ENCODE data around the gene GJD3.
A peak's percentile ranks its signal among the peaks of the same experiment; 100 is the strongest.
"Not testable (repeated sequence)": the region's sequence is repeated elsewhere in the genome, so short reads cannot be mapped to it uniquely, and the experiment has no call there.

Gene GJD3

DNA sequence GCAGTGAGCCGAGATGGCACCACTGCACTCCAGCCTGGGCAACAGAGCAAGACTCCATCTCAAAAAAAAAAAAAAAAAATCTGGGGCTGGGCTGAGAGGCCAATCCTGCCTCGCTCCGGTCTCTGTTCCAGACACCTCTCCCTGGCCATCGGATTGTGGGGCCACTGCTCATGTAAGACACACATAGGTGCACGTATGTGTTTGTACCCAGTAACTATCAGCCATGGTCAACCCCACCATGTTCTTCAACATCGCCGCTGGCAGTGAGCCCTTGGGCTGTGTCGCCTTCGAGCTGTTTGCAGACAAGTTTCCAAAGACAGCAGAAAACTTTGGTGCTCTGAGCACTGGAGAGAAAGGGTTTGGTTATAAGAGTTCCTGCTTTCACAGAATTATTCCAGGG, 3.2 kb upstream of the GJD3 start:
- not testable (repeated sequence) for DNase-seq (ENCODE audit: low spot score)

DNA sequence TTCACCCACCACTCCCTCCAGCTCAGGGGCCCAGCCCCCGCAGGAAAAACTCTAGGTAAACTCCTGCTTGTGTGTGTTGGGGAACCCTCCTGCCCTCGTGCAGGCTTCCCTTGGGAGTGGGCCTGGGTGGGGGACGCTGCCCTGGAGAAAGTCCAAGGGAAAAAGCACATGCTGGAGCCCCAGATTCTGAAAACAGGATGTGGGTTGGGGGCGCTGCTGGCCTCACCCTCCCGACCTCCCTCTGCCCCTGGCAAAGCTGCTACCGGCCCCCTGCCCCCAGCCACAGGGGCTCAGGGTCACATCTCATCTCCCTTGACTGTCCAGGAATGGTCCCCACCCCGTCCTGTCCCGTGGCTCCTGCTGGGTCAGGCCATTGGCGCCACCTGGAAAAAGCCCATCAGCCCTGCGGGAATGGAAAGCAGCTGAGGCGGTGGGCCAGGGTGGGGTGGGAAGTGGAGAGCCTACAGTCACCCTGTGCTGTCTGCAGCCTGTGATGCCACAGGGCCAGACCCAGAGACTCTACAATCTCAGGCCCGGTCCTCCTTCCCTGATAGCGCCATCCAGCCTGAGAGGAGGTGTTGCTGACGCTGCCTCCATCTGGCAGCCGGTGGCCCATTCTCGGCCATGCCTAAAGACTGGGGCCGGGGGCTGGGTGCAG, 2.5 kb upstream of the GJD3 start:
- DNase-seq (ENCODE audit: low spot score): no peak

DNA sequence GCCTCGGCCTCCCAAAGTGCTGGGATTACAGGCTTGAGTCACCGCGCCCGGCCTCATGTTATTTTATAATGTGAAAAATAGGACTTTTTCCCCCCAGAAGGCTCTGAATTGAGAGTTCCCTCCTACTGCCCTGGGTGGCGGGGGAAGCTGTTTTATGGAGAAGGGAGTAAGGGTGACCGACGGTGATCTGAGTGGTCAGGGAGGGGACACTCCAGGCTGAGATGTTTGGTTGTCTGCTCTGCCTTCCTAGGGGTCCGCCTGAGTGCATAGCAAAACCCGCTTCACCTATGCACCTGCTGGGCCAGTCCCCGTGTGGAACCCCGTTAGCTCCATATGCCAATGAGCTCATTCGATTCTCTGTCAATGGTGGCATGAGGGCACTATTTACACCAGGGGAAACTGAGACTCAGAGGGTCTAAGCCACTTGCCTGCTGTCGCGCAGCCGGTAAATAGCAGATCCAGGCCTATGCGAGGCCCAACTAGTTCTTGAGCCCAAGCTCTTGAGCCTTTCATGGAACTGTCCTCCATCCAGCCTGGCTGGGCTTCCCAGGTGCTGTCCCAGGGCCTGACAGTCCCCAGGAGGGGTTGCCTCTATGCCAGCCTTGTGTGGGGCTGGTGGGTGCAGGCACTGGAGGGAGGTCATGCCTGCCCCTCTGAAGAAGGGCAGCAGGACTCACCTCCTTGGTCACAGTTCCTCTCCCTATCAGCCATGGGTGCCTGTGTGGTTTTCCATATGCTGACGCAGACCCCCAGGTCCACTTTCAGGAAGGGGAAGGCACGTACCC, 1.7 kb upstream of the GJD3 start:
- DNase-seq (ENCODE audit: low spot score): no peak

DNA sequence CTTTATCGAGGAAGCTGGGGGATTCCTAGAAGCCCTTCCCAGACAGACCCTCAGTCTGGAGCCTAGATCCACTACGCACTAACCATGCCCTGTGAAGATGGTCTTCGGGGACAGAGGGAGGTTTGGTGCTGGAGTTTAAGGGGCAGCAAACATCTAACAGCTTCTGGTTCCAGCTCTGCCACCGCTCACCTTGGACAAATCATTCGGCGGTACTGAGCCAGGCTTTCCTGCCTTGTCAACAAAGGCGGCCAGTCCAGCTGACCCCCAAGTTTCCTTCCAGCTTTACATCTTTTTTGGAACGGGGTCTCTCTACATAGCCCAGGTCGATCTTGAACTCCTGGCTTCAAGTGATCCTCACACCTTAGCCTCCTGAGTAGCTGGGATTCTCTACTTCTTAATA, 369 bp upstream of the GJD3 start:
- no peak for DNase-seq (ENCODE audit: low spot score)

DNA sequence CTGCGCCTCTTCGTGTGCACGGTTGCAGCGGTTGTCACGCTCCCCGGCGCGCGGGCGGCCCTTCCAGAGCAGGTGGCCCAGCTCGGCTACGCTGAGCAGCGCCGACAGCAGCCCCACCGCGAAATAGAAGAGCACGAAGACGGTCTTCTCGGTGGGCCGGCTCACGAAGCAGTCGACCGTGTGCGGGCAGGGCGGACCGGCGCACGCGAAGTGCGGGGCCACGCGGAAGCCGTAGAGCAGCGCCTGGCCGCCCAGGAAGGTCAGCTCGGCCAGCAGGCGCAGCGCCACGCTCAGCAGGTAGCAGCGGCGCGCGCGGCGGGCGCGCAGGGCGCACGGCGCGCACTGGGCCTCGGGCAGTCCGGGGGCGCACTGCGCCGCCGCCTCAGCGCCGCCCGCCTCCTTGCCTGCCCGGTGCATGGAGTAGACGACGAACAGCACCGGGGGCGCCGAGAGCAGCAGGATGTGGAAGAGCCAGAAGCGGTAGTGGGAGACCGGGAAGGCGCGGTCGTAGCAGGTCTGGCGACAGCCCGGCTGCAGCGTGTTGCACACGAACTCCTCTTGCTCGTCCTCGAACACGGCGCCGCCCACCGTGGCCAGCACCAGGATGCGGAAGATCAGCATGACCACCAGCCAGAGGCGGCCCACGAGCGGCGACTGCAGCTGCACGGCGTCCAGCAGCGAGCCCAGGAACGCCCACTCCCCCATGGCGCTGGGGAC, 1.3 kb downstream of the GJD3 start:
- DNase-seq (ENCODE audit: low spot score): no peak

DNA sequence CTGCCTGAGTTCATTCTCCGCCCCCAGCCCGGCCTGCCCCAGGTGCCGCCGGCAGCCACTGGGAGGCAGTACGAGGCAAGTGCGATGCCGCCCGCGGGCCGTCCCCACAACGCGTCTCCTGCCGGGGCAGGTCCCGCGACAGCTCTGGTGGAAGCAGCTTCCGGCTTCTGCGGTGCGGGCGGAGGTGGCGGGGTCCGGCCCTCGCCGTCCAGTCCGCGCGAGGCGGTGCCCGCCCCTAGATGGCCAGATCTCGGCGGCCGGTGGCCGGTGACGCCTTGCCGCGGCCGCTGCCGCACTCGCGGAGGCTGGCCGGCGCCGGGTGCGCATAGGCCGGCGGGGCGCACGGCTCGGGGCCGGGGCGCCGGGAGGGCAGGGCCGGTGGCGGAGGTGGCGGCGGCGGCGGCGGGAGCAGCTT, 1.8 kb downstream of the GJD3 start:
- DNase-seq (ENCODE audit: low spot score): no peak

DNA sequence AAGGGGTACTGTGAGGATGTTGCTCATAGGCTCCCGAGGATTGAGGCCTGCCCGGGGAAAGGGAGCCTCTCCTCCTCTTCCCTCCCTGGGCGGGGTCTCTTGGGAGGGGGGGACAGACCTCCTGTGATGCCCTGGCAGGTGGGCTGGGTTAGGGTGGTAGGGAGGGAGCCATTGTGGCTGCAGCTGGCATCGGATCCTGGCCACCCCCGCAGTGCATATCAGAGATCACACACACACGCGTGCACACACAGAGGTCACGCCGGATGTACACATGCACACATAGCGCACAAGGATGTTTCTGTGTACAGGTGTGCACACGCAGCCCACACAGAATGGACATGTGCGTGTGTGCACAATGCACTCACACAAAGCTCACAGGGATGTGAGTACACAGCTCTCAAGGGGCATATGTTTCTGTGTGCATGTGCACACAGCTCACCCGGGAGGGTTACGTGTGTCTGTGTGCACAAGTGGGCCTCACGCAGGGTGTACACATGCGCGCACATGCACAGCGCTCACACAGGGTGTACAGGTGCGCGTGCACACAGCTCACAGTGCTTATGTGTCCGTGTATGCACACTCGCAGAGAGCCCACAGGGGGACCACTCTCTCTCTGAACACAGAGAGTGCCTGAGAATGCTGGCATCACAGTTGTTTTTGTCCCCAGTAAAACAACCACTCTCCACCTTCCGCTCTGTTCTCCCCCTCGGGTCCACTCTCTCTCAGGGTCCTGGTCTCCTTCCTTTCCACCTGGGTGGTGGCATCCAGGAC, 2.4 kb downstream of the GJD3 start:
- no peak for DNase-seq (ENCODE audit: low spot score)

DNA sequence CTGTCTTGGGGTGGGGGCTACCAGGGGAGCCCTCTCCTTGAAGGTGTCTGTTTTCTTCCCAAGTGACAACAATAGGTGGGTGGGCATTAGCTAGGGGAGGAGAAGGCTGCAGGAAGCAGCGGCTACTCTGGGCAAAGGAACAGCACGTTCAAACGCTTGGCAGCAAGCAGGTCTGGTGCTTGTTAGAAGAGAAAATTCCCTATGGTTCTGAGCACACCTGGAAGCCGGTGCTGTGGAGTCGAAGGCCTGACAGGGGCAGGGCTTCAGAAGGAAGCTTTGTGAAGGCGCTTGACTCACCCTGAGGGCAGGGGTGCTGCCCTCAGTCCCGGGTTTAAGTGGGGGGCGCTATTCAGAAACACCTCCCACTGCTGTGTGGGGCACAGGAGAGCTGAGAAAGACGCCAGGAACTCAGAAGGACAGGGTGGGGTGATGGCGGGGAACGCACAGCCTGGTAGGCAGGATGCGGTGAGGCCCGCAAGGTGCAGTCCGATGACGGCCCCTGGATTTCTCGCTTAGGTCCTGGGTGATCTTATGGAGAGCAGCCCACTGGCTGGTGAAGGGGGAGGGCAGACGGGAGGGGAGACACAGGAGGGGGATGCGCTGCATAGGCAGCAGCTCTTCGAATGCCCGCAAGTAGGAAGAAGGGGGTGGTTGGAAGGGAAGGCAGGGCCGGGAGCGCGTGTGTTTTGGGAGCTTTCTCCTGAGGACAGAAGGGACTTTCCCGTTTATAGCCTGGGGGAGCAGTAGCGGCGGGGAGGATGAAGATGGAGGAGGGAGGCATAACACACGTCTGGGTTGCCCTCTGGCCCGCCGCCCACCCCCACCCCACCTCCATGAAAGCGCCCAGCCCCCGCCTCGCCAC, 3.2 kb downstream of the GJD3 start:
- no peak for DNase-seq (ENCODE audit: low spot score)

DNA sequence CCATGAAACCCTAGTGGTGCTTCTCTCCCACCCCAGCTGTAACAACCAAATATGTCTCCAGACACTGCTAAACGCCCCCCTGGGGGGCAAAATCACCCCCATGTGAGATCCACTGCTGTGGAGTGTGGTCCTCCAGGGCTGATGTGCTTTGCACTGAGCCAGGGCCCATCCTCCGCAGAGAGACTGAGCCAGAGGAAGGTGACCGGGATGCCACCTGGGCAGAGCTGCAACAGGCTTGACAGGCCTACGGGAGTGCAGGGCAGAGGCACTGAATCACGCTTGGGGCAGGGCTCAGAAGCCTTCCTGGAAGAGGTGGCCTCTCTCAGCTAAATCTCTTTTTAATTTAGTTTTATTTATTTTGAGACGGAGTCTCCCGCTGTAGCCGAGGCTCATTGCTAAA, 4.4 kb downstream of the GJD3 start:
- DNase-seq (ENCODE audit: low spot score): no peak

DNA sequence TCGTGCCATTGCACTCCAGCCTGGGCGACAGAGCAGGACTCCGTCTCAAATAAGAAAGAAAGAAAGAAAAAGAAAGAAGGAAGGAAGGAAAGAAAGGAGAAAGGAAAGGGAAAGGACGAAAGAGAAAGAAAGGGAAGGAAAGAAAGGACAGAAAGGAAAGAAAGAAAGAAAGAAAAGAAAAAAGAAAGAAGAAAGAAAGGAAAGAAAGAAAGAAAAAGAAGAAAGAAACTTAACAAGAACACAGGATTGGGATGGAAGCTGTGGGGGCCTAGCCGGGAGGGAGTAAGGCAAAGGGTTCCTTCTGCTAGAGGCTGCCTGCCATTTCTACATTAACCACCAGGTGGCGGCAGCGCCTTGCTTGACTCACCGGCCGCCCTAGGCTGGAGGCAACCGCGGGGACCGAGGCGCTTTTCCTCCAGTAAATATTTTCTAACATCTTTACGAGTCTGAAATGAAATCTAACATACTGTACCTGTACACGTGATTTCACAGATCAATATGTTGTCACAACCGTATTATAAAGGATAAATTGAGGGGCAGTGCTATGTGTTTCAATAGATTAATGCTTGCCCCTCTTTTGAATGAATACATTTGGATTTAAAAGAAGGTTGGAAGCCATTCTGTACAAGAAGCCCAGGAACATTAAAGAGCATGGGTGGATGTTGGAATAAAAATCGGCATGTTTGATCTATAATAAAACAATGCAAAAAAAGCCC, 6.1 kb downstream of the GJD3 start:
- DNase-seq (ENCODE audit: low spot score): peak; percentile 77

DNA sequence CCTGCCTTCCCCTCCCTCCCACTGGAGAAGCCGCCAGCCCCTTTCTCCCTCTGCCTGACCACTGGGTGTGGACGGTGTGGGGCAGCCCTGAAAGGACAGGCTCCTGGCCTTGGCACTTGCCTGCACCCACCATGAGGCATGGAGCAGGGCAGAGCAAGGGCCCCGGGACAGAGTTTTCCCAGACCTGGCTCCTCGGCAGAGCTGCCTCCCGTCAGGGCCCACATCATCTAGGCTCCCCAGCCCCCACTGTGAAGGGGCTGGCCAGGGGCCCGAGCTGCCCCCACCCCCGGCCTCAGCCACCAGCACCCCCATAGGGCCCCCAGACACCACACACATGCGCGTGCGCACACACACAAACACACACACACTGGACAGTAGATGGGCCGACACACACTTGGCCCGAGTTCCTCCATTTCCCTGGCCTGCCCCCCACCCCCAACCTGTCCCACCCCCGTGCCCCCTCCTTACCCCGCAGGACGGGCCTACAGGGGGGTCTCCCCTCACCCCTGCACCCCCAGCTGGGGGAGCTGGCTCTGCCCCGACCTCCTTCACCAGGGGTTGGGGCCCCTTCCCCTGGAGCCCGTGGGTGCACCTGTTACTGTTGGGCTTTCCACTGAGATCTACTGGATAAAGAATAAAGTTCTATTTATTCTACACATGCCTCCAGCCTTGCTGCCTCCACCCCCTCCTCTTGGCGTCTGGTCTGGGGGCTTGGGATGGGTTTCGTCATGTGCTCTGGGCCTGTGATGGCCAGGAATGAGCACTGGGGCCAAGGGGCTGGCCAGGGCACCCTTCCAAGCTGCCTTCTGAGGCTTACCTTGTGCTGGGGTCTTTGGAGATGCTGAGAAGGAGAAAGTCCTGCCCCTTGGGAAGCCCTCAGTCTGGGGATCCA, 7.3 kb downstream of the GJD3 start:
- DNase-seq (ENCODE audit: low spot score): no peak

DNA sequence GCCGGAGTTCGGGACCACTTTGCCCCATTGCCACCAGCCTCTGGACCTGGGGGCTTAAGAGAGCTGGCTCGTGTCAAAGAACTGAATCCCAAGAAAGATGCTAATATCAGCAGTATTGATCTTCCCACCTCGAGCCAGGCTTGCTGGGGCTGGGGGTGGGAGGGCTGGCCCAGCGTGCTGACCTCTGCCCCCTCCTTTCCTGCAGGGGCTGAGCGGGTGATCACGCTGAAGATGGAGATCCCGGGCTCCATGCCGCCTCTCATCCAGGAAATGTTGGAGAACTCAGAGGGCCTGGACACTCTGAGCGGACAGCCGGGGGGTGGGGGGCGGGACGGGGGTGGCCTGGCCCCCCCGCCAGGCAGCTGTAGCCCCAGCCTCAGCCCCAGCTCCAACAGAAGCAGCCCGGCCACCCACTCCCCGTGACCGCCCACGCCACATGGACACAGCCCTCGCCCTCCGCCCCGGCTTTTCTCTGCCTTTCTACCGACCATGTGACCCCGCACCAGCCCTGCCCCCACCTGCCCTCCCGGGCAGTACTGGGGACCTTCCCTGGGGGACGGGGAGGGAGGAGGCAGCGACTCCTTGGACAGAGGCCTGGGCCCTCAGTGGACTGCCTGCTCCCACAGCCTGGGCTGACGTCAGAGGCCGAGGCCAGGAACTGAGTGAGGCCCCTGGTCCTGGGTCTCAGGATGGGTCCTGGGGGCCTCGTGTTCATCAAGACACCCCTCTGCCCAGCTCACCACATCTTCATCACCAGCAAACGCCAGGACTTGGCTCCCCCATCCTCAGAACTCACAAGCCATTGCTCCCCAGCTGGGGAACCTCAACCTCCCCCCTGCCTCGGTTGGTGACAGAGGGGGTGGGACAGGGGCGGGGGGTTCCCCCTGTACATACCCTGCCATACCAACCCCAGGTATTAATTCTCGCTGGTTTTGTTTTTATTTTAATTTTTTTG, 8.5 kb downstream of the GJD3 start:
- DNase-seq (ENCODE audit: low spot score): no peak

DNA sequence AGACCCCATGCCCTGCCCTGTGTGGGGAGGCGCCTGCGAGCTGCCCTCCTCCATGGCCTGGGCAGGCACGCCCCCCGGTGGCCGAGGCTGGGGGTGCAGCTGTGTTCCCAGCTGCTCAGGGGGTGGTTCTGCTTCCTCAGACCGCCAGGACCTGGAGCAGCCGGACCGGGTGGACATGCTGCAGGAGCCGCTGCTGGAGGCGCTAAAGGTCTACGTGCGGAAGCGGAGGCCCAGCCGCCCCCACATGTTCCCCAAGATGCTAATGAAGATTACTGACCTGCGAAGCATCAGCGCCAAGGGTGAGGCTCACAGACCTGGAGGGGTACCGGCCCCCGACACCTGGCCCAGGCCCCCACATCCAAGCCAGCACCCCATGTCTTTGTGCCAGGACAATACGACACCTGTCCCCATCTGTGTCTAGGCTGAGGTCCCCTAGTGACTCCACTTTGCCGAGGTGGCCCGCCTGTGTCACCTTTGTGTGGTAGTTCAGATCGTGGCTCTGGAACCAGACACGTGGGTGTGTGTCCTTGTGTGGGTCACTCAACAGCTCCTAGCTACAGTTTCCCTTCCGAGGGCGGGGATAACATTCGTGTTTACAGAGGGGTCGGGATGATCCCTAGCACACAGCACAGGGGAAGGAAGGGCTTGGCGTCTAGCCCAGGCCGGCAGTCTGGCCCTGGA, 9.3 kb downstream of the GJD3 start:
- DNase-seq (ENCODE audit: low spot score): no peak

DNA sequence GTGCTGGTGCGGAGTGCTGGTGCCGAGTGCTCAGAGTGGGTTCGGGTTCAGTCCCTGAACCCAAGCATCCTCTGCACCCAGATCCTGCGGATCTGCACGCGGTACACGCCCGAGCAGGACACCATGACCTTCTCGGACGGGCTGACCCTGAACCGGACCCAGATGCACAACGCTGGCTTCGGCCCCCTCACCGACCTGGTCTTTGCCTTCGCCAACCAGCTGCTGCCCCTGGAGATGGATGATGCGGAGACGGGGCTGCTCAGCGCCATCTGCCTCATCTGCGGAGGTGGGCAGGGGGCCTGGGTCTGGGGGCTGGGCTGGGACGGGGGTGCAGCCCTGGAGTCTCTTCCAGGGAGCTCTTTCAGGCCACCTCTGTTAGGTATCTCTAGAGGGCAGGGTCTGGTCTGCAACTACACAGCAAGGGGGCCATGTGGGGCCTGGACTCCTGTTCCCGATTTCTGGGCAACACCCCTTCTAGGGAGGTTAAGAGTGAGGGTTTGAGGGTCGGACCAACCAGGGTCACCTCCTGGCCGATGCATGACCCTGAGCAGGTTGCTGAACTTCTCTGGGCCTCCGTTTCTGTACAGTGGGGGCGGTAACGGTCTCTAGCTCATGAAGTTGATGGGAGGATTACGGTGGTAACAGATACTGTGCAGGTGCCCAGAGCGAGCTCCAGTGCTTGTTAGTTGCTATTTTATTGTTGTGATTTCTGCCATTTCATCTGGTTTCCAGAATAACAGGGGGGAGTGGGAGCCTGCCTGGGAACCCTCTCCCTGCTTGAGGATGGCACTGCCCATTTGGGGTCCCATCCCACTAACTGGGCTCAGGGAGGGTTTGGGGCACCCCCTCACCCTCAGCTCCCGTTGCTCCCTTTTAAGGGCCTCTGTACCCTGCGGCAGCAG, 10.1 kb downstream of the GJD3 start:
- DNase-seq (ENCODE audit: low spot score): no peak

DNA sequence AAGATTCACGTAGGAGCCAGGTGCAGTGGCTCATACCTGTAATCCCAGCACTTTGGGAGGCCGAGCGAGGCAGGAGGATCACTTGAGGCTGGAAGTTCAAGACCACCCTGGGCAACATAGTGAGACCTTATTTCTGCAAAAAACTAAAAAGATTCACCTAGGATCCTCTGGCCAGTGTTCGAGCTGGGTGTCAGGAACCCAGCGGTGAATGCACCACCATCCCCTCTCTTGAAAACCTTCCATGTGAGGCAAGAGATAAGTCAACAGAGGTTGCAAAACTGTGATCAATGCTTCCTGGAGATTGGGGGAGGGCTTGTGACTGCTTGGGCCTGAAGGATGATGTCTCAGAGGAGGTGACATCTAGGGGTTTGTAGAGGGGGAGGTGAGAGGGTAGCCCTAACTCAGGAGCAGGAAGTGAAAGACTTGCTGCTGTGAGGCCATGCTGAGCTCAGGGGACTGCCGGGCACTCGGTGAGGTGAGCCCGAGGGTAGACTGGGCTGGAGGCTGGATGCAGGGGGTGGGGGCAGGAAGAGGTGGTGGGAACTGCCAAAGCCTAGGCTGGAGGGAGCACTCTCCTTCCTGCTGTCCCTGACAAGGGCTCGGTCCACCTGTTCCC, 11.7 kb downstream of the GJD3 start:
- DNase-seq (ENCODE audit: low spot score): no peak

DNA sequence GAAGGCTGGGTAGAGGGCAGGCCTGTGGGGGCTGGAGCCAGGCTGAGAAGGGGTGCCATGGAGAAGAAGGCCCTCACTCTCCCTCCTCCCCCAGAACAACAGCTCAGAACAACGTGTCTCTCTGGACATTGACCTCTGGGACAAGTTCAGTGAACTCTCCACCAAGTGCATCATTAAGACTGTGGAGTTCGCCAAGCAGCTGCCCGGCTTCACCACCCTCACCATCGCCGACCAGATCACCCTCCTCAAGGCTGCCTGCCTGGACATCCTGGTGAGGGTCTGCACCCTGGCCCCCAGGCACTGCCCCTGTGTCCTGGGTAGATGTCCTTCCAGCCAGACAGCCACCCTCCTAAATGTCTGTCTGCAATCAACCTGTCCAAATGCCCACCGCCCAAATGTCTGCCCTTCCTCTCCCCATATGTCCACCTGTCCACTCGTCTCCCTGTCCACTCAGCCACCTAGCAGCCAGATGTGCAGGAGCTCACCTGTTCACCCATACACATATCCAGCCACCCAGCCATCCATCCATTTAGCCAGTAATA, 12.2 kb downstream of the GJD3 start:
- DNase-seq (ENCODE audit: low spot score): no peak

Data from pons (tissue), 1 donor.